ENCODE results near the gene ADAM33. TPM values are rescaled to one million over a fixed set of nuclear protein-coding genes. Genes with fewer than 3 reads are reported as not detected.

Gene ADAM33
- total and polyA plus RNA-seq, 7 donors = 2.4 to 8.9 (median 4.3) TPM

- Histone ChIP-seq H3K36me3 (ENCODE audit: insufficient read depth in 1 of 2, low read depth in 1 of 2) (no peaks in the 10 kb centered on the region), H3K27ac (no peak overlapping the region), H3K4me1 (no peaks in the 10 kb centered on the region), H3K9me3 (peaks cover 3% of the 10 kb centered on the region), H3K4me3 (no peak overlapping the region), H3K27me3 (ENCODE audit: insufficient read depth in 3 of 3, low read length in 2 of 3) (no peaks in the 10 kb centered on the region)
- DNase-seq (no peak), ATAC-seq (no peak)
- 56 to 81% (median 62%) methylated on average over 12 to 23 of the region's 23 CpGs for WGBS, 3 donors
- TF ChIP-seq CTCF (IDR thresholded peaks at IDR 0.05) = no peak
- intact Hi-C loops (cut with DNase I) = no loop called here
Measured at GRCh38 chr20:3692706-3693294, 11.0 kb upstream of the ADAM33 start.

GRCh38 chr20:3691897-3692296 is 10.1 kb upstream of the ADAM33 start:
- TF ChIP-seq CTCF (IDR thresholded peaks at IDR 0.05) = no peak
- WGBS, 3 donors = 86 to 94% (median 87%) methylated on average over 9 of the region's 9 CpGs
- H3K36me3 ChIP-seq (ENCODE audit: insufficient read depth in 1 of 2, low read depth in 1 of 2) = no peaks in the 10 kb centered on the region
- no peaks in the 10 kb centered on the region for H3K27me3 ChIP-seq (ENCODE audit: insufficient read depth in 3 of 3, low read length in 2 of 3)
- no peak overlapping the region for H3K4me3 ChIP-seq
- no peak overlapping the region for H3K27ac ChIP-seq
- intact Hi-C loops (cut with DNase I) = no loop called here
- ATAC-seq (no peak), DNase-seq (no peak)
- H3K9me3 ChIP-seq = peaks cover 3% of the 10 kb centered on the region
- H3K4me1 ChIP-seq = peaks cover 8% of the 10 kb centered on the region

- Histone ChIP-seq H3K27me3 (ENCODE audit: insufficient read depth in 3 of 3, low read length in 2 of 3) (no peaks in the 10 kb centered on the region), H3K4me3 (no peak overlapping the region), H3K27ac (no peak overlapping the region), H3K4me1 (peaks cover 11% of the 10 kb centered on the region), H3K9me3 (peaks cover 1% of the 10 kb centered on the region), H3K36me3 (ENCODE audit: insufficient read depth in 1 of 2, low read depth in 1 of 2) (no peaks in the 10 kb centered on the region)
- DNase-seq (no peak), ATAC-seq (no peak)
- intact Hi-C loops (cut with DNase I) = no loop called here
- TF ChIP-seq CTCF (IDR thresholded peaks at IDR 0.05) = no peak
- WGBS, 3 donors = 91 to 94% (median 92%) methylated on average over 16 of the region's 16 CpGs
Measured at GRCh38 chr20:3691306-3691705, 9.5 kb upstream of the ADAM33 start.

GRCh38 chr20:3690413-3690812 is 8.6 kb upstream of the ADAM33 start:
- intact Hi-C loops (cut with DNase I) = no loop called here
- no peak for ATAC-seq
- no peak for DNase-seq
- 93 to 96% (median 95%) methylated on average over 3 of the region's 3 CpGs for WGBS, 3 donors
- Histone ChIP-seq H3K27me3 (ENCODE audit: insufficient read depth in 3 of 3, low read length in 2 of 3) (no peaks in the 10 kb centered on the region), H3K9me3 (no peaks in the 10 kb centered on the region), H3K36me3 (ENCODE audit: insufficient read depth in 1 of 2, low read depth in 1 of 2) (no peaks in the 10 kb centered on the region), H3K4me1 (peaks cover 12% of the 10 kb centered on the region), H3K4me3 (no peak overlapping the region), H3K27ac (no peak overlapping the region)
- TF ChIP-seq CTCF (IDR thresholded peaks at IDR 0.05) = no peak

GRCh38 chr20:3689978-3690377 is 8.2 kb upstream of the ADAM33 start:
- intact Hi-C loops (cut with DNase I) = no loop called here
- Histone ChIP-seq H3K4me1 (peaks cover 12% of the 10 kb centered on the region), H3K4me3 (no peak overlapping the region), H3K36me3 (ENCODE audit: insufficient read depth in 1 of 2, low read depth in 1 of 2) (no peaks in the 10 kb centered on the region), H3K27ac (no peak overlapping the region), H3K9me3 (no peaks in the 10 kb centered on the region), H3K27me3 (ENCODE audit: insufficient read depth in 3 of 3, low read length in 2 of 3) (no peaks in the 10 kb centered on the region)
- no peak for TF ChIP-seq CTCF (IDR thresholded peaks at IDR 0.05)
- no peak for ATAC-seq
- no peak for DNase-seq
- WGBS, 3 donors = 90 to 91% (median 90%) methylated on average over 11 of the region's 11 CpGs

Data from psoas muscle (tissue), 8 donors.